MM.1S (cell line): ENCODE results near the gene PLXNB1.

ENCODE experiments used
- DNase-seq: peaks from one replicate; pipeline ENCODE4 v3.0.0-alpha.2; 2015
- H2AFZ ChIP-seq: fragments of 300-600 bp; sonication (generic); 2 replicates; pipeline ENCODE4 v1.6.0; 2016; ENCODE audit warnings: antibody characterized with exemption, low read length
- H3F3A ChIP-seq: fragments of 300-600 bp; sonication (generic); 2 replicates; pipeline ENCODE4 v1.6.1; 2016; ENCODE audit warnings: mild to moderate bottlenecking, antibody characterized with exemption, low read length, moderate library complexity, mixed read lengths; ENCODE audit not compliant: insufficient read depth
- H3K27ac ChIP-seq: fragments of 300-600 bp; sonication (generic); 2 replicates; pipeline ENCODE4 v1.5.1; 2016; ENCODE audit warnings: mild to moderate bottlenecking, low read length
- H3K27me3 ChIP-seq: fragments of 300-600 bp; sonication (generic); replicated peaks from 2 replicates; pipeline ENCODE4 v1.6.0; 2016; ENCODE audit warnings: low read length; ENCODE audit not compliant: insufficient read depth
- H3K36me3 ChIP-seq: fragments of 300-600 bp; sonication (generic); replicated peaks from 2 replicates; pipeline ENCODE4 v1.6.1; 2016; ENCODE audit warnings: mild to moderate bottlenecking, low read length, mixed read lengths; ENCODE audit not compliant: insufficient read depth
- H3K4me1 ChIP-seq: fragments of 300-600 bp; sonication (generic); 2 replicates; pipeline ENCODE4 v1.6.1; 2016; ENCODE audit warnings: low read length, mixed read lengths
- H3K4me2 ChIP-seq: fragments of 300-600 bp; sonication (generic); 2 replicates; pipeline ENCODE4 v1.6.0; 2016; ENCODE audit warnings: low read depth, low read length
- H3K4me3 ChIP-seq: fragments of 300-600 bp; sonication (generic); 2 replicates; pipeline ENCODE4 v1.5.1; 2016; ENCODE audit warnings: low read length, mixed read lengths
- H3K79me2 ChIP-seq: fragments of 300-600 bp; sonication (generic); 2 replicates; pipeline ENCODE4 v1.6.1; 2016; ENCODE audit warnings: mixed run types, low read length, mixed read lengths
- H3K9ac ChIP-seq: fragments of 300-600 bp; sonication (generic); 2 replicates; pipeline ENCODE4 v1.6.1; 2016; ENCODE audit warnings: low read length, mixed read lengths
- H3K9me2 ChIP-seq: fragments of 300-600 bp; sonication (generic); replicated peaks from 2 replicates; pipeline ENCODE4 v1.6.1; 2016; ENCODE audit warnings: mild to moderate bottlenecking, low read length, mixed read lengths; ENCODE audit not compliant: insufficient read depth
- H3K9me3 ChIP-seq: fragments of 300-600 bp; sonication (generic); replicated peaks from 2 replicates; pipeline ENCODE4 v1.6.1; 2016; ENCODE audit warnings: mild to moderate bottlenecking, low read length, mixed read lengths; ENCODE audit not compliant: insufficient read depth
- H4K20me1 ChIP-seq: fragments of 300-600 bp; sonication (generic); 2 replicates; pipeline ENCODE4 v1.6.1; 2016; ENCODE audit warnings: mild to moderate bottlenecking, low read length, moderate library complexity, mixed read lengths; ENCODE audit not compliant: insufficient read depth
- CTCF ChIP-seq: fragments of 300-600 bp; sonication (generic); IDR thresholded peaks from 2 replicates; pipeline ENCODE4 v1.5.1; 2016; ENCODE audit warnings: antibody characterized with exemption, low read length, mixed read lengths
- EZH2 ChIP-seq: fragments of 300-600 bp; sonication (generic); optimal IDR thresholded peaks from 2 replicates; pipeline ENCODE3; 2017; ENCODE audit warnings: low read depth, mild to moderate bottlenecking, antibody characterized with exemption, low read length, mixed read lengths
- EZH2phosphoT487 ChIP-seq: fragments of 300-600 bp; sonication (generic); IDR thresholded peaks from 2 replicates; pipeline ENCODE4 v1.6.1; 2018; ENCODE audit warnings: antibody characterized with exemption, low read length

Gene PLXNB1

DNA sequence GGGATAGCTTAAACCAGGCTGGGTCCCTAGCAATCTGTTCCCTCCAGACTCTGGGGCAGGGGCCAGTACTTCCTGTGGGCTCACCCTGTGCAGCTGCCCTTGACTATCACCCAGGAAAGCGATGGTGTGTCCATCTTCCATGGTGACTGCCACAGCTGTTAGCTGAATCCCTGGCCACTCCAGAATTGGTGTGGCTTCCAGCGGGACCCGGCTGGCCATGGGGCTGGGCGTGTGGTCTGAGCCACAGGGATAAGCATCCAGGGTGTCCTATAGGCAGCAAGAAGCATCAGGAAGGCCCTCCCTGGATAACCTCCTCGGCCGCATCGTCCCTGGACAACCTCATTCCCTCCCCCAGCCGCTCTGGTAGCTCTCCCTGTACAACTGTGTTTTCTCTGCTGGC lies 7.2 kb downstream of the PLXNB1 start:
- H3K9ac ChIP-seq = no peak overlapping the region
- TF ChIP-seq EZH2phosphoT487 = no peak
- no peak for TF ChIP-seq CTCF
- no peak for TF ChIP-seq EZH2
- no peak overlapping the region for H3K27ac ChIP-seq
- no peaks in the 10 kb centered on the region for H3K4me1 ChIP-seq
- H3K4me2 ChIP-seq = no peak overlapping the region
- H3K79me2 ChIP-seq = no peaks in the 10 kb centered on the region
- peaks cover 41% of the 10 kb centered on the region for H3K27me3 ChIP-seq
- no peaks in the 10 kb centered on the region for H4K20me1 ChIP-seq
- H3F3A ChIP-seq = no peaks in the 10 kb centered on the region
- no peaks in the 10 kb centered on the region for H3K9me2 ChIP-seq
- H2AFZ ChIP-seq = no peak overlapping the region
- H3K36me3 ChIP-seq = no peaks in the 10 kb centered on the region
- H3K4me3 ChIP-seq = no peak overlapping the region
- DNase-seq = no peak
- no peaks in the 10 kb centered on the region for H3K9me3 ChIP-seq

- no peak overlapping the region for H3K4me2 ChIP-seq
- no peak for DNase-seq
- H3K9me2 ChIP-seq = no peaks in the 10 kb centered on the region
- no peaks in the 10 kb centered on the region for H3K9me3 ChIP-seq
- no peak overlapping the region for H2AFZ ChIP-seq
- H3K27ac ChIP-seq = no peak overlapping the region
- no peaks in the 10 kb centered on the region for H3K79me2 ChIP-seq
- TF ChIP-seq EZH2 = no peak
- no peak for TF ChIP-seq EZH2phosphoT487
- no peak; the same call in 1 of the 2 replicates for TF ChIP-seq CTCF
- no peaks in the 10 kb centered on the region for H3K36me3 ChIP-seq
- no peaks in the 10 kb centered on the region for H3F3A ChIP-seq
- H3K4me3 ChIP-seq = no peak overlapping the region
- no peaks in the 10 kb centered on the region for H4K20me1 ChIP-seq
- H3K4me1 ChIP-seq = no peaks in the 10 kb centered on the region
- H3K27me3 ChIP-seq = peaks cover 37% of the 10 kb centered on the region
- H3K9ac ChIP-seq = no peak overlapping the region
Measured at GRCh38 chr3:48422272-48422671, 7.6 kb downstream of the PLXNB1 start.

DNA sequence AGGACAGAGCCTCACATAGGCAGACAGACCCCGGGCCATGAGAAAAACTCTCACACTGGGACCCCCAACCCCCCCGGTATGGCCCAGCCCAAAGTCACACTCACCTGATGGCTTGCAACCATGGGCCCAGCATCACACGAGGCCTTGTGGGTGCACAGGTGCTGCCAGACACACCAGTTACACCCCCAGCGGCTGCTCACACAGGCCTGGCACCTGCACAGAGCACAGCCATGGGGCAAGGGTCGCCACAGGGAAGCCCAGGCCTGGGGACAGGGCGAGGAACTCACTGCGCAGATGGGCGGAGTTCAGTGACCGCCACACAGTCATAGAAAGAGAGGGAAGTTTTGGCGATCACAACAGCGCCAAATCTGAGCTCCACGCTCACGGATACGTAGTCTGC lies 9.3 kb downstream of the PLXNB1 start:
- Histone ChIP-seq H3K9me3 (no peaks in the 10 kb centered on the region), H4K20me1 (no peaks in the 10 kb centered on the region), H3F3A (no peaks in the 10 kb centered on the region), H3K27ac (no peak overlapping the region), H3K4me3 (no peak overlapping the region), H3K4me1 (no peaks in the 10 kb centered on the region), H3K9ac (no peak overlapping the region), H3K4me2 (no peak overlapping the region), H3K9me2 (no peaks in the 10 kb centered on the region), H3K27me3 (peaks cover 46% of the 10 kb centered on the region), H3K36me3 (no peaks in the 10 kb centered on the region), H2AFZ (no peak overlapping the region), H3K79me2 (no peaks in the 10 kb centered on the region)
- DNase-seq = no peak
- TF ChIP-seq EZH2 = no peak
- no peak for TF ChIP-seq EZH2phosphoT487
- TF ChIP-seq CTCF = no peak
